Liver (tissue), 9 donors: ENCODE measurements around the gene CYSLTR2. TPM values are rescaled to one million over a fixed set of nuclear protein-coding genes. Genes with fewer than 3 reads are reported as not detected.

ENCODE experiments used
- DNase-seq: peaks from one replicate; pipeline ENCODE4 v3.0.0-alpha.2; 2017; ENCODE audit warnings: low spot score
- H3K27ac ChIP-seq, 2 donors: one replicate each; pipeline ENCODE4 v1.7.0; 2013; ENCODE audit warnings: inconsistent platforms in 2 of 2, low read length in 2 of 2, control low read depth in 1 of 2, low read depth in 1 of 2, mild to moderate bottlenecking in 1 of 2
- H3K27me3 ChIP-seq, 4 donors: one replicate each; pipeline versions ENCODE4 v1.6.1 to v1.7.0; 2013; ENCODE audit warnings: low read length in 3 of 4, inconsistent platforms in 1 of 4, mild to moderate bottlenecking in 1 of 4, moderate library complexity in 1 of 4; ENCODE audit not compliant: control insufficient read depth in 4 of 4, insufficient read depth in 4 of 4
- H3K36me3 ChIP-seq, 4 donors: one replicate each; pipeline versions ENCODE4 v1.6.1 to v1.7.0; 2013; ENCODE audit warnings: low read length in 3 of 4, mild to moderate bottlenecking in 3 of 4, low read depth in 1 of 4, moderate library complexity in 1 of 4; ENCODE audit not compliant: control insufficient read depth in 4 of 4, insufficient read depth in 3 of 4
- H3K4me1 ChIP-seq, 4 donors: one replicate each; pipeline versions ENCODE4 v1.6.1 to v1.7.0; 2013; ENCODE audit warnings: low read length in 3 of 4, mild to moderate bottlenecking in 3 of 4, moderate library complexity in 1 of 4; ENCODE audit not compliant: control insufficient read depth in 4 of 4, insufficient read depth in 4 of 4
- H3K4me3 ChIP-seq, 3 donors: one replicate each; pipeline versions ENCODE4 v1.6.1 to v1.7.0; 2013; ENCODE audit warnings: low read length in 3 of 3, control low read depth in 1 of 3, low read depth in 1 of 3, mild to moderate bottlenecking in 1 of 3
- H3K9ac ChIP-seq, 2 donors: one replicate each; pipeline ENCODE4 v1.7.0; 2013; ENCODE audit warnings: low read length in 2 of 2, mild to moderate bottlenecking in 2 of 2, moderate library complexity in 2 of 2, control low read depth in 1 of 2, low read depth in 1 of 2
- H3K9me3 ChIP-seq, 4 donors: one replicate each; pipeline versions ENCODE4 v1.6.1 to v1.7.0; 2013; ENCODE audit warnings: low read length in 3 of 4; ENCODE audit not compliant: control insufficient read depth in 4 of 4
- ATF3 ChIP-seq: IDR thresholded peaks from 2 replicates; pipeline ENCODE4 v1.6.1; 2016; ENCODE audit warnings: antibody characterized with exemption
- CTCF ChIP-seq: fragments of 150-350 bp; IDR thresholded peaks from 2 replicates; pipeline ENCODE4 v1.5.1; 2017; ENCODE audit warnings: improper control_type of control experiment, low read depth, low read length; ENCODE audit not compliant: missing input control
- EGR1 ChIP-seq, 2 donors: IDR thresholded peaks; 2 replicates each; pipeline ENCODE4 v1.6.1; 2016 to 2018; ENCODE audit warnings: antibody characterized with exemption in 2 of 2, low read depth in 2 of 2
- FOXA1 ChIP-seq: IDR thresholded peaks from 2 replicates; pipeline ENCODE4 v1.6.1; 2016; ENCODE audit warnings: antibody characterized with exemption
- FOXA2 ChIP-seq: IDR thresholded peaks from 2 replicates; pipeline ENCODE4 v1.6.1; 2016; ENCODE audit warnings: antibody characterized with exemption
- GABPA ChIP-seq, 2 donors: IDR thresholded peaks in 1 of 2; conservative IDR thresholded peaks in 1 of 2; 2 replicates each; pipeline ENCODE4 v1.6.1; 2016; ENCODE audit warnings: antibody characterized with exemption in 2 of 2, mild to moderate bottlenecking in 1 of 2, moderate library complexity in 1 of 2
- HNF4A ChIP-seq, 2 donors: conservative IDR thresholded peaks; 2 replicates each; pipeline ENCODE4 v1.6.1; 2016; ENCODE audit warnings: antibody characterized with exemption in 2 of 2, mild to moderate bottlenecking in 2 of 2
- HNF4G ChIP-seq: IDR thresholded peaks from 2 replicates; pipeline ENCODE4 v1.6.1; 2016; ENCODE audit warnings: antibody characterized with exemption
- JUND ChIP-seq, 2 donors: IDR thresholded peaks; 2 replicates each; pipeline ENCODE4 v1.6.1; 2016; ENCODE audit warnings: antibody characterized with exemption in 2 of 2
- MAX ChIP-seq: IDR thresholded peaks from 2 replicates; pipeline ENCODE4 v1.6.1; 2016; ENCODE audit warnings: antibody characterized with exemption
- NR2F2 ChIP-seq: IDR thresholded peaks from 2 replicates; pipeline ENCODE4 v1.6.1; 2016; ENCODE audit warnings: antibody characterized with exemption
- RAD21 ChIP-seq, 2 donors: IDR thresholded peaks; 2 replicates each; pipeline ENCODE4 v1.6.1; 2016; ENCODE audit warnings: antibody characterized with exemption in 2 of 2, mild to moderate bottlenecking in 2 of 2
- REST ChIP-seq: IDR thresholded peaks from 2 replicates; pipeline ENCODE4 v1.6.1; 2016; ENCODE audit warnings: antibody characterized with exemption, mild to moderate bottlenecking
- RXRA ChIP-seq, 2 donors: IDR thresholded peaks; 2 replicates each; pipeline ENCODE4 v1.6.1; 2017 to 2018; ENCODE audit warnings: antibody characterized with exemption in 2 of 2, mild to moderate bottlenecking in 1 of 2
- SP1 ChIP-seq: IDR thresholded peaks from 2 replicates; pipeline ENCODE4 v1.6.1; 2018; ENCODE audit warnings: antibody characterized with exemption, mild to moderate bottlenecking
- TAF1 ChIP-seq: conservative IDR thresholded peaks from 2 replicates; pipeline ENCODE4 v1.6.1; 2016; ENCODE audit warnings: antibody characterized with exemption, mild to moderate bottlenecking
- YY1 ChIP-seq: IDR thresholded peaks from 2 replicates; pipeline ENCODE4 v1.6.1; 2016; ENCODE audit warnings: antibody characterized with exemption, mild to moderate bottlenecking
- ZBTB33 ChIP-seq: IDR thresholded peaks from 2 replicates; pipeline ENCODE4 v1.6.1; 2016; ENCODE audit warnings: antibody characterized with exemption
- WGBS: extraction: QIAGEN DNeasy Blood & Tissue Kit; methylation state at CpG from one replicate; pipeline ENCODE4 v1.1.7; 2013; 5-methylcytosine and 5-hydroxymethylcytosine counted together
- polyA plus RNA-seq, 2 donors: library from polyadenylated mRNA; stranded (reverse) in 1 of 2; unstranded in 1 of 2; fragments of 200-250 nt in 1 of 2; fragments of >200 nt in 1 of 2; fragmentation: Nextera tagmentation in 1 of 2; extraction: Ambion mirVana in 1 of 2; gene quantifications; one replicate each; pipeline versions ENCODE4 v1.2.1 to v1.2.3, GENCODE V29; 2013 to 2015
- total RNA-seq, 2 donors: library from RNA; depleted of rRNA; stranded (reverse); fragments of >200 nt; gene quantifications; one replicate each; pipeline ENCODE4 v1.2.3, GENCODE V29; 2014
- donor health status: healthy.
- donor health status: healthy.
- donor health status: healthy.
- donor health status: healthy.
- donor health status: healthy.

Gene CYSLTR2
- total and polyA plus RNA-seq, 4 donors = 0.07 to 0.37 (median 0.15) TPM

GRCh38 chr13:48720621-48721020 lies 66.9 kb downstream of the CYSLTR2 start:
- TF ChIP-seq FOXA1 (no peak), REST (no peak), RXRA (IDR thresholded peaks at IDR 0.05) (no peak), SP1 (no peak), HNF4G (no peak), YY1 (no peak), JUND (IDR thresholded peaks at IDR 0.05) (no peak), RAD21 (IDR thresholded peaks at IDR 0.05) (no peak), TAF1 (no peak), ZBTB33 (no peak), CTCF (no peak), FOXA2 (no peak), GABPA (IDR thresholded peaks at IDR 0.05 in 1 of 2, conservative IDR thresholded peaks at IDR 0.05 in 1 of 2) (no peak)
- Histone ChIP-seq H3K27ac (no peak overlapping the region), H3K9ac (no peak overlapping the region), H3K9me3 (no peaks in the 10 kb centered on the region), H3K4me3 (no peak overlapping the region), H3K27me3 (no peaks in the 10 kb centered on the region), H3K4me1 (no peaks in the 10 kb centered on the region), H3K36me3 (no peaks in the 10 kb centered on the region)
- 79% methylated on average over 4 of the region's 4 CpGs for WGBS
- DNase-seq = no peak

- H3K9me3 ChIP-seq = no peaks in the 10 kb centered on the region
- H3K36me3 ChIP-seq = no peaks in the 10 kb centered on the region
- DNase-seq = no peak
- H3K27me3 ChIP-seq = no peaks in the 10 kb centered on the region
- H3K9ac ChIP-seq = no peak overlapping the region
- TF ChIP-seq ZBTB33 (no peak), TAF1 (no peak), HNF4G (no peak), ATF3 (no peak), YY1 (no peak), MAX (no peak), FOXA1 (no peak), JUND (IDR thresholded peaks at IDR 0.05) (no peak), HNF4A (conservative IDR thresholded peaks at IDR 0.05) (no peak), NR2F2 (no peak), EGR1 (IDR thresholded peaks at IDR 0.05; ENCODE audit: low read depth in 2 of 2) (no peak), RXRA (IDR thresholded peaks at IDR 0.05) (no peak)
- no peak overlapping the region for H3K4me3 ChIP-seq
- WGBS = 98% methylated on average over 1 of the region's 1 CpG
- no peak overlapping the region for H3K27ac ChIP-seq
- H3K4me1 ChIP-seq = no peaks in the 10 kb centered on the region
These were observed 69.4 kb downstream of the CYSLTR2 start for GRCh38 chr13:48723168-48723567.
